NCI-H748 (cell line): Measurements from ENCODE around the gene PDE2A.

Source experiments
- DNase-seq: peaks from one replicate; lab custom pipeline; 2025; ENCODE audit not compliant: unreplicated experiment; lab: John Stamatoyannopoulos, UW

Gene PDE2A

DNA sequence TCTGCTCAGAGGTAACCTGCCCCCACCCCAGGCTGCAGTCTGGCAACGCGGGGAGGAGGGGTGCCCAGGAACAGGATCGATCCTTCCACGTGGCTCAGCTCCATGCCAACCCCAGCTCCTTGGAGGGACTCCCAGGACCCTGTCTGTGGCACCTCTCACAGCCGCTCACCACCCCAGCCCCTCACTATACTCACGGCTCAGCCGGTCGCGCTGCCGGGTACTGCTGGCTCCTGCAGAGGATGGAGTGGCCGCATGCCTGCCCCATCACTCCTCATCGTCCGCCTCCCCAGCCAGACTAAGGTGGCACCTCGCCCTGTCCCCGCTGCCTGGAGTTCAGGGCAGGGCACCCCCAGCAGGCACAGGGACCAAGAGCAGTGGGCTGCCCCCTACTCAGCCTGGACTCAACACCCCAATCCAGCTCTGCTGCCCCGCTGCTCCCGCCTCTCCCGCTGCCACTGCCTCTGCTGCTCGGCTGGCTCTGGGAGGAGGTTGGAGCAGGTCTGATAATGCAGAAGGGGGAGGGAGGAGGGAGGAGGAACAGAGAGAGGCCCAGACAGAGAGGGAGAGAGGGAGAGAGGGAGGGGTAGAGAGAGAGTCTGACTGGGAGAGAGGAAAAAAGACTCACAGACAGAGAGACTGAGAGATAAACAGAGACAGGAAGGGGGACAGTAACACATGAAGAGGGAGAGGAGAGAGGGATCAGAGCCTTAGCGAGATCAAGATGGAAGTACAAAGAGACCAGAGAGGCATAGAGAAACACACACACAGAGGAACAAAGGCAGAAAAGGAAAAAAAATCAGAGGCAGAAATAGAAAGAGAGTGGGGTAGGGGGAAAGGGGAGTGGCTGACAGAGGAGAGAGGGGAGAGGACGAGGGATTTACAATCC, at the start of gene PDE2A:
Gene PDE2A, minus strand, starts transcription at position 480 of the 886 bp plus-strand sequence. Its CDS starts 215 bp downstream, at position 265.
- no peak for DNase-seq

DNA sequence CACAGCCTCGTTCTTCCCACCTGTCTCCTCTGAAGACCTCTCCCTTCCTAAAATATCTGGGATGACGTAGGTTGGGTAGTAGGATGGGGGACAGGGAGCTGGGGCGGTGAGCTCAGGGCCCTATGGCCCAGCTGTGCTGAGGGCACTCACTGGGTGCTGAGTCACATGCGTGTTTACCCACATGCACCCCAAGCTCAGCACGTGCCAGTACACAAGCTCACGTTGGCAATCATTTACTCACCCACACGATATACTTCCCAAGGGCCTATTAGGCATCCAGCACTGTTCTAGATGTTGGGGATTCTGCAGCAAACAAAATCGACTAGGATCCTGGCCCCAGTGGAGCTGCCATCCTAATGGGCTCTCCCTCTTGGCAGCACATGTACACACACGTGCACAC, 49.3 kb upstream of the PDE2A start:
- no peak for DNase-seq

DNA sequence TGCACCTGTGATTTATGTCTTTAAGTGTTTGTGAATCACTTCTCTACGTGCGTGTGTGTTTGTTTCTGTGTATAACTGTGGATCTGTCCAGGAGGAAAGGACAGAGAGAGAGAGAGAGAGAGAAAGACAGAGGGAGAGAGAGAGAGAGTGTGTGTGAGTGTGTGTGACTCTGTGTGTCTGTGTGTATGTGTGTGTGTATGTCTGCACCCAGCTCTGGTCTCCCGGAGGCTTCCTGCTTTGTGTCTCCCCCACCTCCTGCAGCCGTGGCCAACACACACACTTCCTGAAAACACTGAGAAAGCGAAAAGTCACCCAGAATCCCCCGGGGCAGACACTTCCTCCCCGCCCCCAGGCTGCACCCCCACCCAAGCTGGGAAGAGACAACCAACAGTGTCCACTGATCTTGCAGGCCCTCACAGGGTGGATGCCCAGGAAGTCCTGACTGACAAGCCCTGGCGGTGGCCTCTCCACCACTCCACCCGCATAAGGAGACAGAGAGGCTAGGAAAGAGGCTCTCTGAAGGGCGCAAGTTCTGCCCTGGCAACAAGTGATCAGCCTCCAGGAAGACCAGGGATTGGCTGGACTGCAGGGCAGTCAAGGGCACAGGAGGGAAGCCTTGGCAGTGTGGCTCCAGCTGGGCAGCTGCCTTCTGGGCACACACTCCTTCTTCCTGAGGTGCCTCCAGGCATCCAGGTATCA, 48.0 kb upstream of the PDE2A start:
- peak; percentile 16 for DNase-seq

GRCh38 chr11:72721689-72722049, 47.4 kb upstream of the PDE2A start:
- DNase-seq = no peak

- DNase-seq = no peak
Observed at GRCh38 chr11:72721276-72721675, 47.1 kb upstream of the PDE2A start.

DNA sequence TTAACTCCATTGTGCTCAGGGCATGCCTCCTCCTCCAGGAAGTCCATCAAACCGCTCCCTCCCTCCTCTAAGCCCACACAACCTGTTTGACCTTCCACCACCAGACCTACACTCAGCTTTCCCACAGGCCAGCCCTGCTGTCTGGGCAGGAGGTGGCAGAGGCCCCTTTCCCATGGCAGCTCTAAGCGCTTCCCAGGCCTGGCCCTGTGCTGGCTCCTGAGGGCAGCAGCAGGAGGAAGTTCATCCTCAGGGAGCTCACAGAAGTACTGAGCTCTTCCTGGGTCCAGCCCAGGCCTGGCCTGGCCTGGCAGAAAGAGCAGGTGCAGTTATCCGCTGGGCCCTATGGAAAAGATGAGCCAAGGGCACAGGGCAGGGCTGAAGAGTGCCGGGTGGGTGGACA, 46.6 kb upstream of the PDE2A start:
- DNase-seq = no peak

DNA sequence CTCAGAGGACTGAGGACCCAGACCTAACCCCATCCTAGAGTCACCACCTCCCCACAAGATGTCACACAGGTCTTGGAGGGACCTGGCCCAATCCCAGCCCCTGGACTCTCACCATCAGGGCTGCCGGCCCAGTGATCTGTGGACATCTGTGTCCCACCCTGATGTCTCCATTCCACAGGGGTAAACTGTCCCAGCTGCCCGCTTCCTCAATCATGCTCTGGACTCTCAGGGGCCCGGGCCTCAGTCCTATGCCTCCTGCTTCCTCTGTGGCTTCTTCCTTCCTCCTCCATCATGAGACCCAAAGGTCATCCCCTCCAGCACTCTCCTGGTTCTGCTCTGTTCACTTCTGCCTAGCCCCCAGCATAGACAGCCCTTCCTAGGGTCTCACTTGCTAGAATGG, 45.8 kb upstream of the PDE2A start:
- no peak for DNase-seq

- DNase-seq = no peak
Observed at GRCh38 chr11:72719551-72719950, 45.3 kb upstream of the PDE2A start.

DNA sequence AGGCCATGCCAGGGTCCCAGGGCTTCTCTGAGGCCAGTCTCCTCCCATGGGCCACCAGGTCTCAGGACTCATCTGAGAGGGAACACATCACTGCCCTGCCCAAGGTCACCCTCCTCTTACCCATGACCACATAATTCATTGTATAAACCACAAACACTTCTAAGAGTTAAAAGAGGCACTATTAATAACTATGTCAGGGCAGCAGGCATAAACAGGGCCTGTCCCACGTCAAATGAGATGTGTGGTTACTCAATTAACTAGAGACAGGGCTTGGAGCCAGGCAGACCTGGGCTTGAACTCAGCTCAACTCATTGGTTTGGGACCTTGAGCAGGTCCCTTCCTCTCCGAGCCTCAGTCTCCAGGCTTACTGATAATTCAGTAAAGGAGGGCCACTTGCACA, 44.9 kb upstream of the PDE2A start:
- DNase-seq = no peak

GRCh38 chr11:72718101-72718501, 43.9 kb upstream of the PDE2A start:
- no peak for DNase-seq

DNA sequence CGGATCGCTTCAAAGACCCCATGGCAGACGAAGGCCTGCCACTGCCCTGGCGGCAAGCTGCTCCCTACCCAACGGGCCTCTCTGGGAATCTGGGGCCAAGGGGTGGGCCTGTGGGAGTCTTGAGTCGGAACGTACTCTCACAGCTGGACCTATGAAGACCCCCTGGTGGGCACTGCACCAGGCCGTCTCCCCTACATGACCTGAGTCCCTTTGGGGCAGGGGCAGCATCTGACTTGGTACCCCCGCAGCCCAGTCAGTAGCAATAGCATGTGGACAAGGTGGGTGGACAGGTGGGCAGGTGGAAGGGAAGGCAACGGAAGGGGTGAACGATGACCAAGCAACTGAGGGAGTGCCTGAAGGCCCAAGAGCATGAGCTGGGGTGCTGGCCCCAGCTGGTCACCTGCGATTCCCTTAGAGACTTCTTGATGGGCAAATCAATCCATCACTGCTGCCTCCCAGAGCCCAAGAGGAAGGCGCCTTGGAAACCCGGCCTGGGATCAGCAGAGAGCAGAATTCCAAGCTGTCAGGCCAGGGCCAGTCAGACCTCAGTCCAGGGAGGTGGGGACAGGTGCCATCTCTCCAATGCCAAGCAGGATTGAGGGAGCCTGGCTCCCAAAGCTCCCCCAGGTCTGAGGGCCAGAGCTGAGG, 42.7 kb upstream of the PDE2A start:
- DNase-seq = no peak

GRCh38 chr11:72716290-72716689, 42.1 kb upstream of the PDE2A start:
- DNase-seq = peak; percentile 26

DNA sequence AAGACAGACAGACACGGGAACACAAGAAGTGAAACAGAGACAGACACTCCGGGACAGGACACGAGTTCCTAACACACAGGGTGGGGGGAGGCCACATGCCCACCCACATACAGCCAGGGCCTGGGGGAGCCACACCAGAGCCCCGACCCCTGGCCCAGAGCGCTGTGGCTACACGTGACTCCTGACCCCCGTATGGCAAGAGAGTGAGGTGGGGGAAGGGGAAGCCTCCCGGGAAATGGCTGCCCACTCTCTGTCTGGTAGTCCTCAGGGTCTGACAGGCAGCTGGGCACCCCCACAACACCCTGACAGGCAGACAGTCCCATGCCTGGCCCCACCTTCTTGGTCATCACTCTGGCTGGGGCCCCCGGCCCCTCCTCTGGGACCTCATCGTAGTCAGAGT, 38.6 kb upstream of the PDE2A start:
- DNase-seq = no peak

DNA sequence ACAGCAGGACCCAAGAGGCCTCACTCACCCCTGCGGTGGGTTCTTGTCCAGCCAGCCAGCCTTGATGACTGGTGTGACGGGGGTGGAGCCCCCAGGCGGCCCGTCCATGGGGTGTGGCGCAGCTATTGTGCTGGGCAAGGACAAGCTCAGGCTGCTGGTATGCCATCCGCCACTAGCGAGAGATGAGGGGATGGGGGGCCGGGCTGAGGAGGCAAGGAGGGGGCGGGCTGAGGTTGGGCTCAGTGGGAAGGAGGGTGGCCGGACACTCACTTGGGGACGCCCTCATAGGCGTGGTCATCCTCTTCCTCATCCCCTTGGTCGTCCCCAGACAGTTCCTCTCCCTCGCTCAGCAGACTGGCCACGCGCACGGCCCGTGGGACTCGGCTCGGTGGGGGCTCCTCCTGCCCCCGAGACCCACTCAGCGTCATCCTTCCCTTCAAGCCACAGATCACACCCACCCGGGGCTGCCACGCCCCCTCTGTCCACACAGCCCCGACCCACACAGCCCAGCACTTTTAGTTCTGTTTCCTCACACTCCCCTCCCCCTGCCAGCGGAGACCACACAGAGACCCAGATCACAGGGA, 38.0 kb upstream of the PDE2A start:
- no peak for DNase-seq

GRCh38 chr11:72711141-72711540, 36.9 kb upstream of the PDE2A start:
- no peak for DNase-seq

GRCh38 chr11:72710278-72710677, 36.1 kb upstream of the PDE2A start:
- no peak for DNase-seq

GRCh38 chr11:72709478-72710238, 35.4 kb upstream of the PDE2A start:
- DNase-seq = no peak

GRCh38 chr11:72707032-72707431, 32.8 kb upstream of the PDE2A start:
- no peak for DNase-seq

DNA sequence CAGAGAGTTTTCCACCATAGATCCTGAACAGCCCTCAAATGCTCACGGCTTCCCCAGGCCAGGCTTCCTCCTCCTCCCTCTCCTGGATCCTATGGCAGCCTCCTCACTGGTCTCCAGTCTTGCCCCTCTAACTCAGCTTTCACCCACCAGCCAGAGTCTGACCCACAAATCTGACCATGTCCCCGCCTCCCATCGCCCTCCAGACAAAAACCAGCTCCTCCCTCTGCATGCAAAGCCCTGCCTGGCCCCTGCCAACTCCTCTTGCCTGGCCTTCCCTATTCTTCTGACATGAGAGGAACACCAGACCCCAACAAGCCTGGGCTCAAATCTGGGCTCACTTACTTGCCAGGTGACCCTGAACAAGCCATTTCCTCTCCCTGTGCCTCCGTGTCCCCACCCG, 32.4 kb upstream of the PDE2A start:
- DNase-seq = no peak

DNA sequence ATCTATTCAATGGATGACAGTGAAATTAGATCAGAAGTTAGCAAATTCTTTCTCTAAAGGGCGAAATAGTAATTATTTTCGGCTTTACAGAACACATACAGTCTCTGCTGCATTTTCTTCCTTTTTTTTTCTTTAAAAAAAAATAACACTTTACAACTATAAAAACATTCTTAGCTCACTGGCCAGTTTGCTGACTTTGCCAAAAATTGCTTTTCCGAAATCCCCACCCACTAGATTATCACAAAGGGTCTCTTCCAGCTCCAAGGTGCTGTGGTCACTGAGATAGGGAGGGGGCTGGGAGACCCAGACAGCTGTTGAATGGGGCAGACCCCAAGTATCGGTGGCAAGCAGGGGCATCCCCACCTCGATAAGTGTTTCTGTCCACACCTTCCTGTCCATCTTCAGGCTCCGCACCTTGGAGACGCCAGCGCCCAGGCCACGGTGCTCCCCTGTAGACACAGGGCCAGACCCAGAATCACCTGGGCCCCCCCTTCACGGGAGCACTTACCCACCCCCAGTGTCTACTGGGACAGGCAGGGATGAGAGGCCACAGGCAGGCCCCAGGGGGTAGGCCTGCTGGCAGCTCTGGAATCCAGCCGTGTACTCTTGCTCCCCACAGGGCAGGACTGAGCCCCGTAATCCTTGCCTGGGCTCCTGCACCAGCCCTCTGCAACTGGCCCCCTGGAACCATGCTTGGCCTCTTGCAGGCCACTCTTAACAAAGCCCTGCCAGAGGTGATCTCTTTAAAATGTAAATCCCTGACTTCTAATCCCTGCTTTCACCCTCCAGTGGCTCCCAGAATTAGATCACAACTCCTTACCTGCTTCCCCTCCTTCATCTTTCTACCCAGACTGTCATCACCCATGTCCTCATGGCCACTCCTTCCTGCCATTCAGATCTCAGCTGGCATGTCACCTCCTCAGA, 31.5 kb upstream of the PDE2A start:
- DNase-seq = no peak
